ENCODE data around the gene ST6GALNAC4. TPM values are rescaled to one million over a fixed set of nuclear protein-coding genes. Genes with fewer than 3 reads are reported as not detected.

Gene ST6GALNAC4
- total and polyA plus RNA-seq, 9 of the 15 experiments (the other 6 are each of a cell fraction or from before 2014, with no cell fraction given): 2.6 to 43.1 (median 15.4) TPM

DNA sequence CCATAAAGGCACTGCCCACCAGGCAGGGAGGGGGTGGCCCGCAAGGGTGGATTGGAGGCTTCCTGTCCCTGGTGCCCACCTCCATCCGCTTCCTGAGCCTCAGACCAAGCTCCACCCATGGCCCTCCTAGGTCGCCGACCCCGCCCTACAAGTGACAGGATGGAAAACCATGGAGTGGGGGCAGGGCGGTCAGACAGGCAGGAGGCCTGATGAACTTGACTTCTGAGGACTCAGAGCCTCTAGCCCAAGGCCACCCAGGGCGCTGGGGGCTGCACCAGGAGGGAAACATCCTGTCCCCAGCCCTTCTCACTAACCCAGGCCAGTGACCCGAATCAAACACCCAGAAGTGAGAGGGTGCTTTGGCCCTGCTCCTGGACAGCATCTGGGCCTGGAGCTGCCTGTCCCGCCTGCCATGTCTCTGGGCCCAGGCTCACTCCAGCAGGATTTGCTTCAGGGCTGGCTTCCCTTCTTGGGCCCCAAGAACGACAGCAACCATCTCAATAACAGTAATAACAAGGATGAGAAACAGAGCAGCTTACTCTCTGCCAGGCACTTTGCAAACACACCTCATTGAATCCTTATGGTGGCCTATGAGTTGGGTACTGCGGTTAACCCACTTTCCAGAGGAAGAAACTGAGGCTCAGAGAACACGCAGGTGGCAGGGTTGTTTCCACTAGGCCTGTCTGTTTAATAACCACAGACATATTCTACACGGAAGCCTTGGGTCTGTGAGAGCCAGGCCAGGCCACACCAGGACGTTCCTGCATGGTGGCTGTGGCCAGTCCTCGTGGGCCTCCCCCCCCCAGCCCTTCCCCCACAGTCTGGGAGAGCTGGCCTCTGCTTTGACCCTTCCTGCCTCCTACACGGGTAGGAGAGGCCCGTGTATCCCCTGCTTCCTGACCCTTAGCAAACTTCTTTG, 13.0 kb downstream of the ST6GALNAC4 start (continued):
- TF ChIP-seq, protein P1, sequence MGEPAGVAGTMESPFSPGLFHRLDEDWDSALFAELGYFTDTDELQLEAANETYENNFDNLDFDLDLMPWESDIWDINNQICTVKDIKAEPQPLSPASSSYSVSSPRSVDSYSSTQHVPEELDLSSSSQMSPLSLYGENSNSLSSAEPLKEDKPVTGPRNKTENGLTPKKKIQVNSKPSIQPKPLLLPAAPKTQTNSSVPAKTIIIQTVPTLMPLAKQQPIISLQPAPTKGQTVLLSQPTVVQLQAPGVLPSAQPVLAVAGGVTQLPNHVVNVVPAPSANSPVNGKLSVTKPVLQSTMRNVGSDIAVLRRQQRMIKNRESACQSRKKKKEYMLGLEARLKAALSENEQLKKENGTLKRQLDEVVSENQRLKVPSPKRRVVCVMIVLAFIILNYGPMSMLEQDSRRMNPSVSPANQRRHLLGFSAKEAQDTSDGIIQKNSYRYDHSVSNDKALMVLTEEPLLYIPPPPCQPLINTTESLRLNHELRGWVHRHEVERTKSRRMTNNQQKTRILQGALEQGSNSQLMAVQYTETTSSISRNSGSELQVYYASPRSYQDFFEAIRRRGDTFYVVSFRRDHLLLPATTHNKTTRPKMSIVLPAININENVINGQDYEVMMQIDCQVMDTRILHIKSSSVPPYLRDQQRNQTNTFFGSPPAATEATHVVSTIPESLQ (CRISPR knock-in tag; IDR thresholded peaks at IDR 0.05): no peak
- peak; percentile 24; the same call in 1 of the 2 replicates for TF ChIP-seq CREB1 (IDR thresholded peaks at IDR 0.05)
- peak; percentile 53; the same call in 1 of the 2 replicates for TF ChIP-seq CREB1 (CRISPR knock-in tag; IDR thresholded peaks at IDR 0.05)
- peak; percentile 79 for TF ChIP-seq MTA3 (IDR thresholded peaks at IDR 0.05; ENCODE audit: borderline replicate concordance)
- no peak for TF ChIP-seq RUNX1 (IDR thresholded peaks at IDR 0.05; ENCODE audit: low read depth)
- no peak for TF ChIP-seq REST (IDR thresholded peaks at IDR 0.05; ENCODE audit: borderline replicate concordance)
- TF ChIP-seq REST (CRISPR knock-in tag; IDR thresholded peaks at IDR 0.05; ENCODE audit: low read depth): no peak
- no peak for TF ChIP-seq HCFC1 (IDR thresholded peaks at IDR 0.05; ENCODE audit: low read depth, low read length)
- no peak for TF ChIP-seq ZNF695 (CRISPR knock-in tag; IDR thresholded peaks at IDR 0.05)
- TF ChIP-seq NFYB (IDR thresholded peaks at IDR 0.05; ENCODE audit: extremely low read depth, insufficient read length): no peak
- no peak for TF ChIP-seq ZFPM2 (CRISPR knock-in tag; IDR thresholded peaks at IDR 0.05)
- no peak for TF ChIP-seq NCOA2 (IDR thresholded peaks at IDR 0.05; ENCODE audit: partially characterized antibody in 2 of 2)
- TF ChIP-seq ZNF740 (CRISPR knock-in tag; IDR thresholded peaks at IDR 0.05): peak; percentile 94
- TF ChIP-seq ZNF740 (tag; IDR thresholded peaks at IDR 0.05): peak in 1 of 2 experiments; percentile 77; a peak in 2 of 4 replicates
- peak; percentile 35 for TF ChIP-seq CCNT2 (IDR thresholded peaks at IDR 0.05; ENCODE audit: borderline replicate concordance, extremely low read depth, insufficient read length, low read depth, low read length)
- no peak for TF ChIP-seq CHD1 (IDR thresholded peaks at IDR 0.05; ENCODE audit: low read length)
- TF ChIP-seq GATAD2A (IDR thresholded peaks at IDR 0.05): no peak
